B cell (primary cell): ENCODE data around the gene CDK12.

Experiments used
- EZH2 ChIP-seq: IDR thresholded peaks from 2 replicates; pipeline ENCODE4 v1.6.1; 2012; ENCODE audit warnings: borderline replicate concordance, low read depth, mild to moderate bottlenecking, moderate library complexity, low read length; ENCODE audit not compliant: insufficient read depth, poor library complexity, severe bottlenecking
- TF ChIP-seq, protein P1 (sequence below): fragments of 200-600 bp; IDR thresholded peaks from one replicate; pipeline ENCODE4 v1.8.0; 2022; ENCODE audit warnings: antibody characterized with exemption, mild to moderate bottlenecking

DNA sequence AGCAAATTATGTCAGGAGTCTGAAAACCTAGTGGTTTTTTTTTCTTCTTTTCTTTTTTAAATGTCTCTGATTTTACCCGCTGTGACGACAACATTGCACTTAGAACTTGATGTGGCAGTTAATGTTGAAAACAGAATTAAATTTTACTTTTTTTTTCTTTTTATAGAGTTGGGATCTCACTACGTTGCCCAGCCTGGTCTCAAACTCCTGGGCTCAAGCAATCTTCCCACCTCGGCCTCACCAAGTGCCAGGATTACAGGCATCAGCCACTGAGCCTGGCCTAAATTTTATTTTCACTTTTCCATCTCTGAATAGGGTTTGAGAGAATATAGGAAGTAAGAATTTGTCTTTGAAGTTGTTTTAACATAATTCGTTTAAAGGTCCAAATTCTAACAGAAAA, 52.6 kb downstream of the CDK12 start:
- TF ChIP-seq, protein P1, sequence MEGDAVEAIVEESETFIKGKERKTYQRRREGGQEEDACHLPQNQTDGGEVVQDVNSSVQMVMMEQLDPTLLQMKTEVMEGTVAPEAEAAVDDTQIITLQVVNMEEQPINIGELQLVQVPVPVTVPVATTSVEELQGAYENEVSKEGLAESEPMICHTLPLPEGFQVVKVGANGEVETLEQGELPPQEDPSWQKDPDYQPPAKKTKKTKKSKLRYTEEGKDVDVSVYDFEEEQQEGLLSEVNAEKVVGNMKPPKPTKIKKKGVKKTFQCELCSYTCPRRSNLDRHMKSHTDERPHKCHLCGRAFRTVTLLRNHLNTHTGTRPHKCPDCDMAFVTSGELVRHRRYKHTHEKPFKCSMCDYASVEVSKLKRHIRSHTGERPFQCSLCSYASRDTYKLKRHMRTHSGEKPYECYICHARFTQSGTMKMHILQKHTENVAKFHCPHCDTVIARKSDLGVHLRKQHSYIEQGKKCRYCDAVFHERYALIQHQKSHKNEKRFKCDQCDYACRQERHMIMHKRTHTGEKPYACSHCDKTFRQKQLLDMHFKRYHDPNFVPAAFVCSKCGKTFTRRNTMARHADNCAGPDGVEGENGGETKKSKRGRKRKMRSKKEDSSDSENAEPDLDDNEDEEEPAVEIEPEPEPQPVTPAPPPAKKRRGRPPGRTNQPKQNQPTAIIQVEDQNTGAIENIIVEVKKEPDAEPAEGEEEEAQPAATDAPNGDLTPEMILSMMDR = no peak
- no peak for TF ChIP-seq EZH2
